ENCODE measurements around the gene USP40.

USP40 gene

GRCh38 chr2:233458031-233458610 is 108.5 kb downstream of the USP40 start:
- no peak for DNase-seq

- DNase-seq, result no peak
These were observed 109.2 kb downstream of the USP40 start for GRCh38 chr2:233457356-233457755.

- DNase-seq, result no peak
These were observed 109.6 kb downstream of the USP40 start for GRCh38 chr2:233456934-233457333.

GRCh38 chr2:233456111-233456510 is 110.5 kb downstream of the USP40 start:
- no peak for DNase-seq

- DNase-seq, result no peak
These were observed 111.1 kb downstream of the USP40 start for GRCh38 chr2:233455491-233455890.

- DNase-seq, result no peak
These were observed 111.6 kb downstream of the USP40 start for GRCh38 chr2:233455006-233455405.

- no peak for DNase-seq
These were observed 112.7 kb downstream of the USP40 start for GRCh38 chr2:233453916-233454315.

- no peak for DNase-seq
These were observed 113.3 kb downstream of the USP40 start for GRCh38 chr2:233453111-233453915.

- no peak for DNase-seq
These were observed 114.6 kb downstream of the USP40 start for GRCh38 chr2:233451950-233452349.

- no peak for DNase-seq
These were observed 115.6 kb downstream of the USP40 start for GRCh38 chr2:233450864-233451575.

- no peak for DNase-seq
These were observed 116.4 kb downstream of the USP40 start for GRCh38 chr2:233449921-233450863.

- no peak for DNase-seq
These were observed 117.3 kb downstream of the USP40 start for GRCh38 chr2:233449081-233449901.

GRCh38 chr2:233448575-233448974 is 118.0 kb downstream of the USP40 start:
- DNase-seq, result no peak

- DNase-seq, result no peak
These were observed 118.4 kb downstream of the USP40 start for GRCh38 chr2:233448220-233448559.

GRCh38 chr2:233447506-233448219 is 118.9 kb downstream of the USP40 start:
- no peak for DNase-seq

- DNase-seq, result no peak
These were observed 119.8 kb downstream of the USP40 start for GRCh38 chr2:233446606-233447305.

- DNase-seq, result no peak
These were observed 120.5 kb downstream of the USP40 start for GRCh38 chr2:233446121-233446520.

- no peak for DNase-seq
These were observed 121.3 kb downstream of the USP40 start for GRCh38 chr2:233445152-233445830.

GRCh38 chr2:233444501-233444900 is 122.1 kb downstream of the USP40 start:
- DNase-seq, result no peak
